Breast epithelium (tissue), 4 donors: ENCODE measurements around the gene ECSCR. TPM values are rescaled to one million over a fixed set of nuclear protein-coding genes. Genes with fewer than 3 reads are reported as not detected.
"Not testable (repeated sequence)": the region's sequence is repeated elsewhere in the genome, so short reads cannot be mapped to it uniquely, and the experiment has no call there.

ENCODE experiments used
- DNase-seq, 2 donors: peaks; one replicate each; pipeline ENCODE4 v3.0.0-alpha.2; 2019; ENCODE audit warnings: low spot score in 2 of 2
- H3K27ac ChIP-seq, 2 donors: fragments of 200-600 bp; sonication (generic) in 1 of 2; one replicate each; pipeline ENCODE4 v1.5.1; 2016 to 2019; ENCODE audit warnings: mild to moderate bottlenecking in 1 of 2
- H3K27me3 ChIP-seq, 2 donors: fragments of 200-600 bp; sonication (generic) in 1 of 2; one replicate each; pipeline versions ENCODE4 v1.5.1 to v1.6.0; 2017 to 2019; ENCODE audit warnings: control low read depth in 1 of 2, mild to moderate bottlenecking in 1 of 2
- H3K36me3 ChIP-seq: fragments of 200-600 bp; one replicate; pipeline ENCODE4 v1.5.1; 2019
- H3K4me1 ChIP-seq, 2 donors: fragments of 200-600 bp; sonication (generic); one replicate each; pipeline ENCODE4 v1.5.1; 2016 to 2019; ENCODE audit warnings: control low read depth in 1 of 2
- H3K4me3 ChIP-seq, 3 donors: fragments of 200-600 bp; sonication (generic); 1 replicate in 2 of 3; 2 replicates in 1 of 3; pipeline ENCODE4 v1.5.1; 2016 to 2019; ENCODE audit warnings: mild to moderate bottlenecking in 3 of 3, moderate library complexity in 2 of 3
- H3K9me3 ChIP-seq, 2 donors: fragments of 200-600 bp; sonication (generic) in 1 of 2; one replicate each; pipeline ENCODE4 v1.5.1; 2016 to 2019; ENCODE audit warnings: control low read depth in 1 of 2
- CTCF ChIP-seq, 3 donors: fragments of 450-650 bp; IDR thresholded peaks; one replicate each; pipeline ENCODE4 v1.5.1; 2016 to 2017; ENCODE audit warnings: antibody characterized with exemption in 3 of 3, mild to moderate bottlenecking in 3 of 3, moderate library complexity in 3 of 3
- POLR2A ChIP-seq: fragments of 450-650 bp; IDR thresholded peaks from one replicate; pipeline ENCODE4 v1.6.1; 2016; ENCODE audit warnings: antibody characterized with exemption, mild to moderate bottlenecking, moderate library complexity
- POLR2AphosphoS5 ChIP-seq, 3 donors: sonication (generic); formaldehyde crosslinking; IDR thresholded peaks; one replicate each; pipeline ENCODE4 v1.6.1; 2017; ENCODE audit warnings: antibody characterized with exemption in 3 of 3
- intact Hi-C: fragments of 100-400 bp; cut with DNase I; formaldehyde crosslinking; loops from one replicate; pipeline ENCODE4 v1.15.1; 2023; ENCODE audit warnings: low total_unique reads
- total RNA-seq, 3 donors: library from RNA; depleted of rRNA; stranded (reverse); fragments of >200 nt; gene quantifications; one replicate each; pipeline ENCODE4 v1.1.0, GENCODE V29; 2016

The ECSCR gene
- total RNA-seq, 3 donors from 2014 or later, result 6.6 to 39.3 (median 17.4) TPM

GRCh38 chr5:139494832-139495231, 32.3 kb upstream of the ECSCR start:
- no peak overlapping the region for H3K27ac ChIP-seq
- no peaks in the 10 kb centered on the region for H3K9me3 ChIP-seq
- H3K36me3 ChIP-seq, result no peaks in the 10 kb centered on the region
- intact Hi-C loops, result no loop called here
- no peak overlapping the region for H3K4me3 ChIP-seq
- DNase-seq, result no peak
- peaks cover 5 to 7% of the 10 kb centered on the region in 2 donors for H3K4me1 ChIP-seq
- no peaks in the 10 kb centered on the region for H3K27me3 ChIP-seq
- TF ChIP-seq CTCF (IDR thresholded peaks at IDR 0.05), result no peak
- no peak for TF ChIP-seq POLR2A
- no peak for TF ChIP-seq POLR2AphosphoS5 (IDR thresholded peaks at IDR 0.05)

DNA sequence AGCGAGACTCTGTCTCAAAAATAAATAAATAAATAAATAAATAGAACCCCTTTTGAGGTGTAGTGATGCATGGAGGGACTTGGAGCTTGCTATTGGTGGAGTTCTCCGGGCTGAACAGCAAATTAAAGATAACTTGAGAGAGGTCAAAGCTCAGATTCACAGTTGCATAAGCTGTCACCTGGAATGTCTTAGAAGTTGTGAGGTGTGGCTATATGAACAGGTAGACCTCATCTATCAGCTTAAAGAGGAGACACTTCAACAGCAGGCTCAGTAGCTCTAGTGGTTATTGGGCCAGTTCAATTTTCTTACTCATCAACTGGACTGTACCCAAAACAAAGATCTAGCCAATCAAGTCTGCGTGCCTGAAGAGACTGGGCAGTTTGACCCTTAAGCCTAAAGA, 31.7 kb upstream of the ECSCR start:
- no peak for DNase-seq
- H3K36me3 ChIP-seq, result no peaks in the 10 kb centered on the region
- intact Hi-C loops, result no loop called here
- H3K4me3 ChIP-seq, result no peak overlapping the region
- TF ChIP-seq POLR2A, result no peak
- no peak for TF ChIP-seq CTCF (IDR thresholded peaks at IDR 0.05)
- no peak for TF ChIP-seq POLR2AphosphoS5 (IDR thresholded peaks at IDR 0.05)
- peaks cover 5 to 7% of the 10 kb centered on the region in 2 donors for H3K4me1 ChIP-seq
- no peak overlapping the region for H3K27ac ChIP-seq
- H3K27me3 ChIP-seq, result no peaks in the 10 kb centered on the region
- no peaks in the 10 kb centered on the region for H3K9me3 ChIP-seq

DNA sequence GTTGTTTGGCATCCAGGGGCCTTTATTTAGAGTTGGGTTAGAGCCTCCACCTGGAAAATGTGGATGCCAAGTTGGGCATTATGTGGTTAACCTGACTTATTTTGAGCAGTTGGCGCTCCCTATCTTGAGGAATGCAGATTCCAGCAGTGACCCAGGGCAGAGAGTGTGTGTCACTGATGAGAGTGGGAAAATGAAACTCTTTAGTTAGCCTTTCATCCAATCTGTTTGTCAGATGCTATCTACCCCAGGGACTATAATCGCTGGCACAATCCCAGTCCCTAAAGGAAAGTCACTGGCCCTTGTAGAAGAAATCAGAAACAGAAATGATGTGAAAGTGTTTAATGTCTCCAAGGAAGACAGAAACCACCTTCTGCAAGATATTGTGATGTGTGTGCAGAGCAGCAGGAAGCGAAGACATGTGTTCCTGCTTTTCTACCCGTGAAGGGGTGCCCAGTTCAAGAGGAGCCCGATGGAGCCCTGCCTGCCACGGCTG, 30.2 kb upstream of the ECSCR start:
- intact Hi-C loops, result no loop called here
- H3K4me1 ChIP-seq, result peaks cover 5 to 7% of the 10 kb centered on the region in 2 donors
- no peaks in the 10 kb centered on the region for H3K27me3 ChIP-seq
- TF ChIP-seq POLR2A (no peak), CTCF (IDR thresholded peaks at IDR 0.05) (no peak)
- H3K4me3 ChIP-seq, result peak overlapping the region in 1 of 3 donors; percentile 23
- DNase-seq, result no peak
- H3K27ac ChIP-seq, result no peak overlapping the region
- no peaks in the 10 kb centered on the region for H3K9me3 ChIP-seq
- no peaks in the 10 kb centered on the region for H3K36me3 ChIP-seq

DNA sequence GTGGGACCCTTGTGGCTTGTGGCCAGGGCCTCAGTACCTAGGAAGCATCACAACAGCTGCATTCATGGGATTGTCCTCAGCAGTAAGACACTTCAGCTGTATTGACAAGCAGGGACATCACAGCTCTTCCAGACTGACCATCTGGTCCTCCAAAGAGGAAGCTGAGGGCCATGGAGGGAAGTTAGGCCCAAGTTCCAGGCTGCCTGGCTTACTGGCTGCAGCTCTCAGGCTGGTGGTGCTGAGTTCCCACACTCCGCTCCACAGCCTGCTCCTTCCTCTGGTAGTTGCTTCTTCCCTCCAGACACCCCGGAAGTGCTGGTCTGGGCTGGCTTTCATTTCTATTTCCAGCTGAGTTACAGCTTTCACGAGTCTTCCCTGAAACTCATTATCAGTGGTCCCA, 25.7 kb upstream of the ECSCR start:
- Histone ChIP-seq H3K27me3 (no peaks in the 10 kb centered on the region), H3K4me1 (peaks cover 5 to 7% of the 10 kb centered on the region in 2 donors), H3K4me3 (no peak overlapping the region), H3K36me3 (no peaks in the 10 kb centered on the region), H3K27ac (no peak overlapping the region), H3K9me3 (no peaks in the 10 kb centered on the region)
- intact Hi-C loops, result no loop called here
- DNase-seq, result no peak
- TF ChIP-seq POLR2AphosphoS5 (IDR thresholded peaks at IDR 0.05) (no peak), POLR2A (no peak), CTCF (IDR thresholded peaks at IDR 0.05) (no peak)

- TF ChIP-seq POLR2A (no peak), POLR2AphosphoS5 (IDR thresholded peaks at IDR 0.05) (no peak), CTCF (IDR thresholded peaks at IDR 0.05) (no peak)
- DNase-seq, result no peak
- intact Hi-C loops, result loop anchor here (2.0 kb wide), 1 partner anchor 71 kb away; no protein-coding TSS in a partner anchor
Observed at GRCh38 chr5:139486201-139486600, 23.7 kb upstream of the ECSCR start.

DNA sequence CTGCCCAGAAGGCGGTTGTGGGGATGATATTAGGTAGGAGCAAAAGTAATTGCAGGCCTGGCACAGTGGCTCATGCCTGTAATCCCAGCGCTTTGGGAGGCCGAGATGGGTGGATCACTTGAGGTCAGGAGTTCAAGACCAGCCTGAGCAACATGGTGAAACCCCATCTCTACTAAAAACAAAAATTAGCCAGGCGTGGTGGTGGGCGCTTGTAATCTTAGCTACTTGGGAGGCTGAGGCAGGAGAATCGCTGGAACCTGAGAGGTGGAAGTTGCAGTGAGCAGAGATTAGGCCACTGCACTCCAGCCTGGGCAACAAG, 20.3 kb upstream of the ECSCR start:
- Histone ChIP-seq H3K4me1 (peaks cover 4 to 17% of the 10 kb centered on the region in 2 donors), H3K27ac (peak overlapping the region; percentile 94 to 100), H3K4me3 (peak overlapping the region; percentile 51 to 75 (median 52))
- H3K36me3 ChIP-seq, intact Hi-C loops, H3K27me3 ChIP-seq, H3K9me3 ChIP-seq, DNase-seq: not testable (repeated sequence)

More at GRCh38 chr5:139486201-139486600, 23.7 kb upstream of the ECSCR start:
- Histone ChIP-seq H3K36me3 (no peaks in the 10 kb centered on the region), H3K4me3 (no peak overlapping the region), H3K27me3 (no peaks in the 10 kb centered on the region), H3K9me3 (no peaks in the 10 kb centered on the region), H3K4me1 (peaks cover 4 to 15% of the 10 kb centered on the region in 2 donors), H3K27ac (no peak overlapping the region)
